Tibial nerve (tissue), 4 donors: Measurements from ENCODE around the gene POLA1. TPM values are rescaled to one million over a fixed set of nuclear protein-coding genes. Genes with fewer than 3 reads are reported as not detected.

Source experiments
- DNase-seq, 2 donors: peaks; one replicate each; pipeline ENCODE4 v3.0.0-alpha.2; 2019; ENCODE audit warnings: low spot score in 2 of 2
- H3K27ac ChIP-seq, 4 donors: fragments of 200-600 bp; sonication (generic) in 3 of 4; one replicate each; pipeline ENCODE4 v1.5.1; 2017 to 2019; ENCODE audit warnings: mild to moderate bottlenecking in 1 of 4
- H3K27me3 ChIP-seq, 2 donors: fragments of 200-600 bp; sonication (generic) in 1 of 2; one replicate each; pipeline versions ENCODE4 v1.5.1 to v1.6.0; 2017 to 2019
- H3K36me3 ChIP-seq, 3 donors: fragments of 200-600 bp; sonication (generic); one replicate each; pipeline ENCODE4 v1.5.1; 2018 to 2019
- H3K4me1 ChIP-seq, 4 donors: fragments of 200-600 bp; sonication (generic) in 3 of 4; one replicate each; pipeline ENCODE4 v1.5.1; 2017 to 2019
- H3K4me3 ChIP-seq, 4 donors: fragments of 200-600 bp; sonication (generic) in 3 of 4; one replicate each; pipeline ENCODE4 v1.5.1; 2017 to 2019; ENCODE audit warnings: mild to moderate bottlenecking in 1 of 4, moderate library complexity in 1 of 4
- H3K9me3 ChIP-seq, 4 donors: fragments of 200-600 bp; sonication (generic) in 3 of 4; one replicate each; pipeline ENCODE4 v1.5.1; 2017 to 2019
- CTCF ChIP-seq, 5 experiments: fragments of 200-600 bp in 3 of 5; fragments of 450-650 bp in 2 of 5; sonication (generic) in 3 of 5; IDR thresholded peaks; one replicate each; pipeline ENCODE4 v1.5.1; 2016 to 2019; ENCODE audit warnings: antibody characterized with exemption in 5 of 5, mild to moderate bottlenecking in 3 of 5, moderate library complexity in 2 of 5
- EP300 ChIP-seq, 2 donors: sonication (generic); formaldehyde crosslinking; IDR thresholded peaks; one replicate each; pipeline ENCODE4 v1.6.1; 2017; ENCODE audit warnings: antibody characterized with exemption in 2 of 2, mild to moderate bottlenecking in 1 of 2
- POLR2A ChIP-seq, 2 donors: fragments of 450-650 bp; IDR thresholded peaks; one replicate each; pipeline ENCODE4 v1.6.1; 2017; ENCODE audit warnings: antibody characterized with exemption in 2 of 2, mild to moderate bottlenecking in 2 of 2, moderate library complexity in 2 of 2
- WGBS, 2 donors: methylation state at CpG; one replicate each; pipeline ENCODE4 v1.1.5; 2018; 5-methylcytosine and 5-hydroxymethylcytosine counted together
- total RNA-seq, 4 donors: library from RNA; depleted of rRNA; stranded (reverse); fragments of >200 nt; gene quantifications; one replicate each; pipeline ENCODE4 v1.1.0, GENCODE V29; 2016

The POLA1 gene
- total RNA-seq, 4 donors from 2014 or later: 8.6 to 27.8 (median 13.7) TPM

GRCh38 chrX:25016361-25016671 is 322.6 kb downstream of the POLA1 start:
- peaks cover 2 to 96% of the 10 kb centered on the region in 2 donors for H3K27me3 ChIP-seq
- no peak overlapping the region for H3K4me3 ChIP-seq
- no peak for DNase-seq
- H3K36me3 ChIP-seq: no peaks in the 10 kb centered on the region
- WGBS, 2 donors: 42 to 58% methylated on average over 17 to 20 of the region's 20 CpGs
- H3K27ac ChIP-seq: no peak overlapping the region
- TF ChIP-seq EP300 (IDR thresholded peaks at IDR 0.05): no peak
- no peaks in the 10 kb centered on the region for H3K9me3 ChIP-seq
- H3K4me1 ChIP-seq: peaks cover 0 to 38% (median 0%) of the 10 kb centered on the region in 4 donors

GRCh38 chrX:25016938-25017598 is 323.4 kb downstream of the POLA1 start:
- Histone ChIP-seq H3K4me3 (no peak overlapping the region), H3K36me3 (no peaks in the 10 kb centered on the region), H3K9me3 (no peaks in the 10 kb centered on the region), H3K4me1 (peaks cover 0 to 33% (median 0%) of the 10 kb centered on the region in 4 donors), H3K27me3 (peaks cover 2 to 96% of the 10 kb centered on the region in 2 donors), H3K27ac (no peak overlapping the region)
- WGBS, 2 donors: 21 to 35% methylated on average over 10 to 17 of the region's 17 CpGs
- TF ChIP-seq CTCF (IDR thresholded peaks at IDR 0.05) (no peak), POLR2A (IDR thresholded peaks at IDR 0.05) (no peak), EP300 (IDR thresholded peaks at IDR 0.05) (no peak)
- DNase-seq: no peak

- H3K27me3 ChIP-seq: peaks cover 2 to 96% of the 10 kb centered on the region in 2 donors
- TF ChIP-seq POLR2A (IDR thresholded peaks at IDR 0.05) (no peak), EP300 (IDR thresholded peaks at IDR 0.05) (no peak), CTCF (IDR thresholded peaks at IDR 0.05) (no peak)
- no peak for DNase-seq
- H3K4me1 ChIP-seq: peaks cover 0 to 26% (median 0%) of the 10 kb centered on the region in 4 donors
- H3K9me3 ChIP-seq: no peaks in the 10 kb centered on the region
- no peak overlapping the region for H3K27ac ChIP-seq
- WGBS, 2 donors: 4 to 29% methylated on average over 21 to 32 of the region's 32 CpGs
- H3K36me3 ChIP-seq: no peaks in the 10 kb centered on the region
- no peak overlapping the region for H3K4me3 ChIP-seq
These were observed 324.0 kb downstream of the POLA1 start for GRCh38 chrX:25017667-25018247.

DNA sequence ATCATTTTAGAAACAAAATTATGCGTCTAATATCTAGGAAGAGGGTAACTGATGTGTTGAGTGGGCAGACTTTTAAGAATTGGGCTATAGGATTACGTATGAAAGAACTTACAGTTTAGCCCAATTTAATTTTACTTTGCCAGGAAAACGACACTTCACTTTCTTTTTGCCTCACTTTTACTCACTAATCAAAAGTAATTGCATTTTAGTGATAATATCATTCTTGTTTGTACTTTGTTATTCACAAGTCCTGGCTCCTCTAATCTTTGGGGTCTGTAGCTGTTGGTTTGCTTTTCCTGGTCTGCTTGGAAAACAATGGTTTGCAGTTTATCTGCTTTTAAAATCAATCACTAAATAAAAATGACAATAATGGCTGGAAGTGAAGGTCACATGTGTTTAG is 325.0 kb downstream of the POLA1 start:
- Histone ChIP-seq H3K36me3 (no peaks in the 10 kb centered on the region), H3K27ac (no peak overlapping the region), H3K9me3 (no peaks in the 10 kb centered on the region), H3K4me3 (no peak overlapping the region), H3K4me1 (peaks cover 0 to 22% (median 0%) of the 10 kb centered on the region in 4 donors), H3K27me3 (peaks cover 2 to 100% of the 10 kb centered on the region in 2 donors)
- WGBS, 2 donors: 30 to 41% methylated on average over 3 of the region's 3 CpGs
- DNase-seq: no peak
- TF ChIP-seq EP300 (IDR thresholded peaks at IDR 0.05) (no peak), POLR2A (IDR thresholded peaks at IDR 0.05) (no peak), CTCF (IDR thresholded peaks at IDR 0.05) (no peak)

GRCh38 chrX:25019707-25020390 is 326.1 kb downstream of the POLA1 start:
- DNase-seq: no peak
- peaks cover 2 to 99% of the 10 kb centered on the region in 2 donors for H3K27me3 ChIP-seq
- no peak overlapping the region for H3K27ac ChIP-seq
- WGBS, 2 donors: 14 to 40% methylated on average over 20 to 22 of the region's 22 CpGs
- H3K36me3 ChIP-seq: no peaks in the 10 kb centered on the region
- no peaks in the 10 kb centered on the region for H3K9me3 ChIP-seq
- peaks cover 0 to 19% (median 0%) of the 10 kb centered on the region in 4 donors for H3K4me1 ChIP-seq
- no peak overlapping the region for H3K4me3 ChIP-seq
- TF ChIP-seq POLR2A (IDR thresholded peaks at IDR 0.05) (no peak), EP300 (IDR thresholded peaks at IDR 0.05) (no peak), CTCF (IDR thresholded peaks at IDR 0.05) (no peak)
